SK-N-MC (cell line): ENCODE results near the gene ZNF222.

Experiments used
- EZH2 ChIP-seq: fragments of 200-600 bp; sonication (generic); IDR thresholded peaks from one replicate; pipeline ENCODE4 v1.6.1; 2017; ENCODE audit warnings: antibody characterized with exemption
- FOXP2 ChIP-seq: optimal IDR thresholded peaks from 2 replicates; pipeline ENCODE3; 2011; ENCODE audit warnings: mild to moderate bottlenecking, moderate library complexity; ENCODE audit not compliant: insufficient read depth; ENCODE audit errors: extremely low read length, control extremely low read depth
- POLR2AphosphoS5 ChIP-seq: IDR thresholded peaks from 2 replicates; pipeline ENCODE4 v1.6.1; 2012; ENCODE audit warnings: mild to moderate bottlenecking, low read depth, low read length, borderline replicate concordance

DNA sequence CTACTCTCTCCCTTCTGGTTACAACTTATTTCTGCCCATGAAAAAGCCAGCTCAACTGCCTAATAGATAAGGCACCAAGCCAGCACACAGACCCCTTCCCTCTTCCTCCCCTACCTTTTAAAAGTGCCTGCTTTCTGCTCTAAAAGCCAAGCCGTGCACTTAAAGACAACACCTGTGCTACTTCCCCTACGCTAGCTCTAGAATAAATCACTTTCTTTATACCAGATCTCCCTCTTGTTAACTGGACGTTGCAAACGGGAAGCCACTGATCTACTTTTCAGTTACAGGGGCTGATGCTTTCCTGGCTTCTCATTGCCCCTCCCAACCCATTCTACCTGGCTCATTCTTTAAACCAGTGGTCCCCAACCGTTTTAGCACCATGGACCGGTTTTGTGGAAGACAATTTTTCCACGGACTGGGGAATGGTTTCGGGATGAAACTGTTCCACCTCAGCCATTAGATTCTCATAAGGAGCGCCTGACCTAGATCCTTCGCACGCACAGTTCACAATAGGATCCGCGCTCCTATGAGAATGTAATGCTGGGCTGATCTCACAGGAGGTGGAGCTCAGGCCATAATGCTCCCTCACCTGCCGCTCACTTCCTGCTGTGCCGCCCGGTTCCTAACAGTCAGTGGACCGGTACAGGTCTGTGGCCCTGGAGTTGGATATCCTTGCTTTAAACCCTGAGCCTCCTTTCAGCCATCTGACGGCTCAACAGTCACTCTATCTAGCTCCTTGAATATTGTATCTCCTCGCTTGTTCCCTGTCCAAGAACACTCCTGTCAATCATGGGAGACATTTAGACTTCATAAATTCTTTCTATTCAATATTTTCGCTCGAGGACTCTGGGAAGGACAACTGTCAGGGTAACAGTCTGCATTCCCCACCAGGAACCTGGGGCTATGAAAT, 25.8 kb downstream of the ZNF222 start:
- TF ChIP-seq POLR2AphosphoS5 (no peak), EZH2 (no peak), FOXP2 (no peak)
